OCI-LY1 (cell line): Measurements from ENCODE around the gene RAMP3.

Experiments
- H2AFZ ChIP-seq: fragments of 200-600 bp; sonication (generic), shearing (Covaris generic); 2 replicates; pipeline ENCODE4 v1.6.0; 2014; ENCODE audit warnings: antibody characterized with exemption, mild to moderate bottlenecking, low read length
- H3F3A ChIP-seq: fragments of 200-600 bp; sonication (generic), shearing (Covaris generic); 2 replicates; pipeline ENCODE4 v1.6.0; 2014; ENCODE audit warnings: mild to moderate bottlenecking, antibody characterized with exemption, low read length, moderate library complexity; ENCODE audit not compliant: insufficient read depth
- H3K27ac ChIP-seq: fragments of 200-600 bp; sonication (generic); 2 replicates; pipeline ENCODE4 v1.5.1; 2014; ENCODE audit warnings: low read length, mixed run types, mild to moderate bottlenecking, low read depth; ENCODE audit not compliant: poor library complexity, severe bottlenecking
- H3K27me3 ChIP-seq: fragments of 200-600 bp; sonication (generic); 2 replicates; pipeline ENCODE4 v1.6.0; 2014; ENCODE audit warnings: antibody characterized with exemption, mild to moderate bottlenecking, low read length, moderate library complexity; ENCODE audit not compliant: insufficient read depth
- H3K36me3 ChIP-seq: fragments of 200-600 bp; sonication (generic); 2 replicates; pipeline ENCODE4 v1.6.1; 2014; ENCODE audit warnings: mild to moderate bottlenecking, antibody characterized with exemption, low read length, moderate library complexity, mixed read lengths; ENCODE audit not compliant: insufficient read depth
- H3K4me1 ChIP-seq: fragments of 200-600 bp; sonication (generic); 2 replicates; pipeline ENCODE4 v1.5.1; 2014; ENCODE audit warnings: mild to moderate bottlenecking, low read length, moderate library complexity; ENCODE audit not compliant: insufficient read depth, severe bottlenecking
- H3K4me2 ChIP-seq: fragments of 200-600 bp; sonication (generic), shearing (Covaris generic); 2 replicates; pipeline ENCODE4 v1.6.1; 2014; ENCODE audit warnings: low read length
- H3K4me3 ChIP-seq: fragments of 200-600 bp; sonication (generic); 2 replicates; pipeline ENCODE4 v1.5.1; 2014; ENCODE audit warnings: low read length, low read depth, mild to moderate bottlenecking, mixed read lengths; ENCODE audit not compliant: poor library complexity, severe bottlenecking
- H3K79me2 ChIP-seq: fragments of 200-600 bp; shearing (Covaris generic); 2 replicates; pipeline ENCODE4 v1.6.1; 2016; ENCODE audit warnings: mixed run types, low read length, mixed read lengths; ENCODE audit not compliant: insufficient read depth
- H3K9ac ChIP-seq: fragments of 200-600 bp; sonication (generic), shearing (Covaris generic); 2 replicates; pipeline ENCODE4 v1.6.1; 2014; ENCODE audit warnings: mild to moderate bottlenecking, low read length, mixed read lengths
- H3K9me2 ChIP-seq: fragments of 200-600 bp; sonication (generic), shearing (Covaris generic); 2 replicates; pipeline ENCODE4 v1.6.1; 2014; ENCODE audit warnings: low read depth, mild to moderate bottlenecking, low read length, mixed read lengths
- H3K9me3 ChIP-seq: fragments of 200-600 bp; shearing (Covaris generic); 2 replicates; pipeline ENCODE4 v1.6.1; 2014; ENCODE audit warnings: low read length, mixed read lengths
- H4K20me1 ChIP-seq: fragments of 200-600 bp; sonication (generic), shearing (Covaris generic); 2 replicates; pipeline ENCODE4 v1.6.0; 2016; ENCODE audit warnings: mild to moderate bottlenecking, low read length; ENCODE audit not compliant: insufficient read depth
- CTCF ChIP-seq: fragments of 200-600 bp; sonication (generic), shearing (Covaris generic); IDR thresholded peaks from 2 replicates; pipeline ENCODE4 v1.5.1; 2017; ENCODE audit warnings: mild to moderate bottlenecking, antibody characterized with exemption, low read length, moderate library complexity, mixed read lengths
- EZH2 ChIP-seq: fragments of 200-600 bp; sonication (generic), shearing (Covaris generic); IDR thresholded peaks from 2 replicates; pipeline ENCODE4 v1.8.0; 2017; ENCODE audit warnings: borderline replicate concordance, mixed run types, mild to moderate bottlenecking, antibody characterized with exemption, low read length, moderate library complexity, mixed read lengths

The RAMP3 gene

GRCh38 chr7:45197461-45197860, 39.9 kb downstream of the RAMP3 start:
- Histone ChIP-seq H3K27ac (no peak overlapping the region), H3F3A (no peaks in the 10 kb centered on the region), H3K79me2 (no peaks in the 10 kb centered on the region), H3K4me1 (no peaks in the 10 kb centered on the region), H3K9me3 (no peaks in the 10 kb centered on the region), H4K20me1 (no peaks in the 10 kb centered on the region), H2AFZ (no peak overlapping the region), H3K9me2 (no peaks in the 10 kb centered on the region), H3K4me2 (no peak overlapping the region), H3K9ac (no peak overlapping the region), H3K36me3 (no peaks in the 10 kb centered on the region), H3K4me3 (no peak overlapping the region), H3K27me3 (peaks cover 20% of the 10 kb centered on the region; the same call in 1 of the 2 replicates)
- TF ChIP-seq CTCF (no peak), EZH2 (no peak)

GRCh38 chr7:45198986-45199385, 41.4 kb downstream of the RAMP3 start:
- no peaks in the 10 kb centered on the region for H3K4me1 ChIP-seq
- H3F3A ChIP-seq, result no peaks in the 10 kb centered on the region
- no peak overlapping the region for H3K4me3 ChIP-seq
- no peak overlapping the region for H2AFZ ChIP-seq
- H3K36me3 ChIP-seq, result no peaks in the 10 kb centered on the region
- no peak overlapping the region for H3K4me2 ChIP-seq
- no peak overlapping the region for H3K27ac ChIP-seq
- peaks cover 7% of the 10 kb centered on the region; the same call in 1 of the 2 replicates for H3K27me3 ChIP-seq
- no peaks in the 10 kb centered on the region for H3K9me2 ChIP-seq
- no peaks in the 10 kb centered on the region for H4K20me1 ChIP-seq
- no peak for TF ChIP-seq EZH2
- no peak for TF ChIP-seq CTCF
- H3K9me3 ChIP-seq, result no peaks in the 10 kb centered on the region
- H3K9ac ChIP-seq, result no peak overlapping the region
- no peaks in the 10 kb centered on the region for H3K79me2 ChIP-seq

GRCh38 chr7:45199506-45199905, 41.9 kb downstream of the RAMP3 start:
- H4K20me1 ChIP-seq, result no peaks in the 10 kb centered on the region
- no peak overlapping the region for H3K4me3 ChIP-seq
- no peak overlapping the region for H3K4me2 ChIP-seq
- H3K9me3 ChIP-seq, result no peaks in the 10 kb centered on the region
- no peaks in the 10 kb centered on the region for H3K79me2 ChIP-seq
- H3K27ac ChIP-seq, result no peak overlapping the region
- no peak overlapping the region for H2AFZ ChIP-seq
- no peak overlapping the region for H3K9ac ChIP-seq
- no peaks in the 10 kb centered on the region for H3K36me3 ChIP-seq
- no peaks in the 10 kb centered on the region for H3F3A ChIP-seq
- TF ChIP-seq EZH2 (no peak), CTCF (no peak)
- H3K9me2 ChIP-seq, result no peaks in the 10 kb centered on the region
- H3K4me1 ChIP-seq, result no peaks in the 10 kb centered on the region
- peaks cover 3% of the 10 kb centered on the region; the same call in 1 of the 2 replicates for H3K27me3 ChIP-seq
